ENCODE data around the gene FPGT. TPM values are rescaled to one million over a fixed set of nuclear protein-coding genes. Genes with fewer than 3 reads are reported as not detected.
"Not testable (repeated sequence)": the region's sequence is repeated elsewhere in the genome, so short reads cannot be mapped to it uniquely, and the experiment has no call there.

The FPGT gene
- total RNA-seq, 1 donor from 2014 or later = 14.9 TPM

DNA sequence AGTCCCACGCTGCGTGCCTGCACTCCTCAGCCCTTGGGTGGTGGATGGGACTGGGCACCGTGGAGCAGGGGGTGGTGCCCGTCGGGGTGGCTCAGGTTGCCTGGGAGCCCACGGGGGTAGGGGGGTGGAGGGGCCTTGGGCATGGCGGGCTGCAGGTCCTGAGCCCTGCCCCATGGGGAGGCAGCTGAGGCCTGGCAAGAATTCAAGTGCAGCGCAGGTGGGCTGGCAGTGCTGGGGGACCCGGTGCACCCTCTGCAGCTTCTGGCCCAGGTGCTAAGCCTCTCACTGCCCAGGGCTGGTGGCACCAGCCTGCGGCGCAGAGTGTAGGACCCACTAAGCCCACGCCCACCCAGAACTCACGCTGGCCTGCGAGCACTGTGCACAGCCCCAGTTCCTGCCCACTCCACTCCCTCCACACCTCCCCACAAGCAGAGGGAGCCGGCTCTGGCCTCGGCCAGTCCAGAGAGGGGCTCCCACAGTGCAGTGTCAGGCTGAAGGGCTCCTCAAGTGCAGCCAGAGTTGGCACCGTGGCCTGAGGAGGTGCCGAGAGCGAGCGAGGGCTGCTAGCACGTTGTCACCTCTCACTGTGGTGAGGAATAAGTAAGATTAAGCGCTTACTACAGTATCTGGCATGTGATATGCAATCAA lies 50.0 kb downstream of the FPGT start:
- peak; percentile 61 for DNase-seq (ENCODE audit: low spot score)
- intact Hi-C loops (cut with DNase I) = no loop called here

DNA sequence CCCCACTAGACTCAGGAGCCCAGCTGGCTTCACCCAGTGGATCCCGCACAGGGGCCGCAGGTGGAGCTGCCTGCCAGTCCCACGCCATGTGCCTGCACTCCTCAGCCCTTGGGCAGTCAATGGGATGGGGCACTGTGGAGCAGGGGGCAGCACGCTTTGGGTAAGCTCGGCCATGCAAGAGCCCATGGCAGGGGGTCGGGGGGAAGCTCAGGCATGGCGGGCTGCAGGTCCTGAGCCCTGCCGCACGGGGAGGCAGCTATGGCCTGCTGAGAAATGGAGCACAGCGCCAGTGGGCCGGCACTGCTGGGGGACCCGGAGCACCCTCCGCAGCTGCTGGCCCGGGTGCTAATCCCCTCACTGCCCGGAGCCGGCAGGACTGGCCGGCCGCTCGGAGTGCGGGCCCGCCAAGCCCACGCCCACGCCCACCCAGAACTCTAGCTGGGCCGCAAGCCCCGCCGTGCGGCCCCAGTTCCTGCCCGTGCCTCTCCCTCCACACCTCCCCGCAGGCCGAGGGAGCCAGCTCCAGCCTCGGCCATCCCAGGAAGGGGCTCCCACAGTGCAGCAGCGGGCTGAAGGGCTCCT lies 55.3 kb downstream of the FPGT start:
- peak; percentile 71 for DNase-seq (ENCODE audit: low spot score)
- intact Hi-C loops (cut with DNase I) = not testable (repeated sequence)

Other genes with a start within 250 kb of the FPGT start
- gene LRRIQ3, start 66 bp upstream of the FPGT start, total RNA-seq = 0.43 TPM
- 55.2 TPM for gene TNNI3K, start 37.1 kb downstream of the FPGT start, total RNA-seq